CD14-positive monocyte (primary cell): ENCODE data around the gene CABCOCO1. TPM values are rescaled to one million over a fixed set of nuclear protein-coding genes. Genes with fewer than 3 reads are reported as not detected.

Experiments
- DNase-seq, 3 donors: peaks; one replicate each; pipeline ENCODE4 v3.0.0-alpha.2; 2011 to 2022
- H2AFZ ChIP-seq: 2 replicates; pipeline ENCODE4 v1.6.0; 2012; ENCODE audit warnings: mild to moderate bottlenecking, low read depth, low read length, inconsistent platforms; ENCODE audit not compliant: insufficient read depth, poor library complexity, severe bottlenecking
- H3K27ac ChIP-seq, 2 donors: 1 replicate in 1 of 2; 2 replicates in 1 of 2; pipeline ENCODE4 v1.5.1; 2012 to 2013; ENCODE audit warnings: low read length in 2 of 2, control low read depth in 1 of 2, inconsistent platforms in 1 of 2, low read depth in 1 of 2, mild to moderate bottlenecking in 1 of 2
- H3K27me3 ChIP-seq, 2 donors: one replicate each; pipeline versions ENCODE4 v1.6.0 to v1.6.1; 2011 to 2013; ENCODE audit warnings: low read length in 2 of 2; ENCODE audit not compliant: control insufficient read depth in 2 of 2, insufficient read depth in 2 of 2
- H3K36me3 ChIP-seq, 2 donors: replicated peaks in 1 of 2; 1 replicate in 1 of 2; 2 replicates in 1 of 2; pipeline versions ENCODE4 v1.5.1 to v1.6.1; 2012 to 2013; ENCODE audit warnings: low read length in 2 of 2, control low read depth in 1 of 2, inconsistent platforms in 1 of 2, mild to moderate bottlenecking in 1 of 2; ENCODE audit not compliant: insufficient read depth in 2 of 2, control insufficient read depth in 1 of 2
- H3K4me1 ChIP-seq, 2 donors: 1 replicate in 1 of 2; 2 replicates in 1 of 2; pipeline versions ENCODE4 v1.5.1 to v1.6.1; 2012 to 2013; ENCODE audit warnings: low read length in 2 of 2, control low read depth in 1 of 2, inconsistent platforms in 1 of 2, mild to moderate bottlenecking in 1 of 2, moderate library complexity in 1 of 2; ENCODE audit not compliant: insufficient read depth in 2 of 2, control insufficient read depth in 1 of 2
- H3K4me2 ChIP-seq: replicated peaks from 2 replicates; pipeline ENCODE3; 2012; ENCODE audit warnings: low read length, moderate library complexity, mild to moderate bottlenecking; ENCODE audit not compliant: poor library complexity, severe bottlenecking; ENCODE audit errors: extremely low read depth
- H3K4me3 ChIP-seq, 3 experiments: fragments of 200-600 bp in 1 of 3; sonication (generic) in 1 of 3; replicated peaks in 1 of 3; 1 replicate in 2 of 3; 2 replicates in 1 of 3; pipeline ENCODE4 v1.5.1; 2011 to 2013; ENCODE audit warnings: low read length in 3 of 3, mild to moderate bottlenecking in 3 of 3, control low read depth in 2 of 3, low read depth in 2 of 3, inconsistent platforms in 1 of 3, moderate library complexity in 1 of 3
- H3K79me2 ChIP-seq: 2 replicates; pipeline ENCODE4 v1.6.0; 2012; ENCODE audit warnings: mild to moderate bottlenecking, control low read depth, inconsistent platforms, low read length, moderate library complexity; ENCODE audit not compliant: insufficient read depth
- H3K9ac ChIP-seq: 2 replicates; pipeline ENCODE4 v1.6.0; 2017; ENCODE audit warnings: low read length, mild to moderate bottlenecking; ENCODE audit not compliant: insufficient read depth, poor library complexity, severe bottlenecking
- H3K9me3 ChIP-seq, 2 donors: replicated peaks in 1 of 2; 1 replicate in 1 of 2; 2 replicates in 1 of 2; pipeline versions ENCODE4 v1.5.1 to v1.6.1; 2012 to 2013; ENCODE audit warnings: low read length in 2 of 2, control low read depth in 1 of 2; ENCODE audit not compliant: control insufficient read depth in 1 of 2, insufficient read depth in 1 of 2
- H4K20me1 ChIP-seq: 2 replicates; pipeline ENCODE4 v1.6.0; 2012; ENCODE audit warnings: mild to moderate bottlenecking, low read length, control low read depth, moderate library complexity; ENCODE audit not compliant: insufficient read depth
- H3K27ac Mint-ChIP-seq, 7 donors: one replicate each; pipeline ENCODE4 v1.8.0; 2020; ENCODE audit warnings: mild to moderate bottlenecking in 7 of 7, mixed read lengths in 7 of 7, moderate library complexity in 6 of 7, inconsistent platforms in 2 of 7
- H3K27me3 Mint-ChIP-seq, 3 donors: one replicate each; pipeline ENCODE4 v1.8.0; 2021 to 2022; ENCODE audit warnings: low read depth in 3 of 3, mild to moderate bottlenecking in 3 of 3, mixed read lengths in 3 of 3, moderate library complexity in 3 of 3, inconsistent platforms in 1 of 3
- H3K36me3 Mint-ChIP-seq, 2 donors: one replicate each; pipeline ENCODE4 v1.8.0; 2020; ENCODE audit warnings: mixed read lengths in 2 of 2, inconsistent platforms in 1 of 2, mild to moderate bottlenecking in 1 of 2
- H3K4me1 Mint-ChIP-seq: one replicate; pipeline ENCODE4 v1.8.0; 2020; ENCODE audit warnings: mild to moderate bottlenecking, mixed read lengths
- H3K4me3 Mint-ChIP-seq, 2 donors: one replicate each; pipeline ENCODE4 v1.8.0; 2020; ENCODE audit warnings: mild to moderate bottlenecking in 2 of 2, mixed read lengths in 2 of 2, moderate library complexity in 1 of 2
- H3K9me3 Mint-ChIP-seq, 7 donors: one replicate each; pipeline ENCODE4 v1.8.0; 2020 to 2022; ENCODE audit warnings: mixed read lengths in 7 of 7, mild to moderate bottlenecking in 6 of 7, moderate library complexity in 6 of 7, inconsistent platforms in 2 of 7
- WGBS: methylation state at CpG from one replicate; pipeline ENCODE4 v1.1.5; 2013; ENCODE audit warnings: missing lambda C conversion rate; ENCODE audit not compliant: insufficient coverage; 5-methylcytosine and 5-hydroxymethylcytosine counted together
- intact Hi-C, 2 donors: fragments of 100-400 bp; cut with micrococcal nuclease; formaldehyde crosslinking; loops; one replicate each; pipeline versions ENCODE4 v1.15.0 to v1.15.1; 2023
- polyA plus RNA-seq, 3 donors: library from polyadenylated mRNA; depleted of rRNA in 1 of 3; unstranded in 2 of 3; stranded (reverse) in 1 of 3; fragments of 300-500 nt in 2 of 3; fragments of >200 nt in 1 of 3; fragmentation: Illumina TruSeq in 2 of 3; gene quantifications; 1 replicate in 2 of 3; 2 replicates in 1 of 3; pipeline ENCODE4 v1.2.3, GENCODE V29; 2012 to 2021
- TF ChIP-seq, protein P1 (sequence below): fragments of 200-600 bp; IDR thresholded peaks from one replicate; pipeline ENCODE4 v1.8.0; 2022; ENCODE audit warnings: antibody characterized with exemption, mild to moderate bottlenecking

CABCOCO1 gene
- polyA plus RNA-seq, 3 donors: not detected

- H3K27me3 Mint-ChIP-seq: peaks cover 0 to 1% (median 0%) of the 10 kb centered on the region in 3 donors
- intact Hi-C loops: no loop called here
- Histone ChIP-seq H4K20me1 (no peaks in the 10 kb centered on the region), H3K27me3 (no peaks in the 10 kb centered on the region), H3K4me3 (no peak overlapping the region), H3K4me2 (no peak overlapping the region), H3K79me2 (no peaks in the 10 kb centered on the region), H3K27ac (no peak overlapping the region), H3K4me1 (no peaks in the 10 kb centered on the region), H3K36me3 (no peaks in the 10 kb centered on the region), H3K9me3 (no peaks in the 10 kb centered on the region), H3K9ac (no peak overlapping the region), H2AFZ (no peak overlapping the region)
- no peak overlapping the region for H3K4me3 Mint-ChIP-seq
- DNase-seq: no peak
- no peaks in the 10 kb centered on the region for H3K4me1 Mint-ChIP-seq
- no peaks in the 10 kb centered on the region for H3K36me3 Mint-ChIP-seq
- WGBS: no CpG with 5 or more reads among the region's 2 CpGs
- peaks cover 0 to 2% (median 0%) of the 10 kb centered on the region in 7 donors for H3K9me3 Mint-ChIP-seq
- H3K27ac Mint-ChIP-seq: no peak overlapping the region
- TF ChIP-seq, protein P1, sequence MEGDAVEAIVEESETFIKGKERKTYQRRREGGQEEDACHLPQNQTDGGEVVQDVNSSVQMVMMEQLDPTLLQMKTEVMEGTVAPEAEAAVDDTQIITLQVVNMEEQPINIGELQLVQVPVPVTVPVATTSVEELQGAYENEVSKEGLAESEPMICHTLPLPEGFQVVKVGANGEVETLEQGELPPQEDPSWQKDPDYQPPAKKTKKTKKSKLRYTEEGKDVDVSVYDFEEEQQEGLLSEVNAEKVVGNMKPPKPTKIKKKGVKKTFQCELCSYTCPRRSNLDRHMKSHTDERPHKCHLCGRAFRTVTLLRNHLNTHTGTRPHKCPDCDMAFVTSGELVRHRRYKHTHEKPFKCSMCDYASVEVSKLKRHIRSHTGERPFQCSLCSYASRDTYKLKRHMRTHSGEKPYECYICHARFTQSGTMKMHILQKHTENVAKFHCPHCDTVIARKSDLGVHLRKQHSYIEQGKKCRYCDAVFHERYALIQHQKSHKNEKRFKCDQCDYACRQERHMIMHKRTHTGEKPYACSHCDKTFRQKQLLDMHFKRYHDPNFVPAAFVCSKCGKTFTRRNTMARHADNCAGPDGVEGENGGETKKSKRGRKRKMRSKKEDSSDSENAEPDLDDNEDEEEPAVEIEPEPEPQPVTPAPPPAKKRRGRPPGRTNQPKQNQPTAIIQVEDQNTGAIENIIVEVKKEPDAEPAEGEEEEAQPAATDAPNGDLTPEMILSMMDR: no peak
These were observed 66.9 kb downstream of the CABCOCO1 start for GRCh38 chr10:61729596-61729995.

DNA sequence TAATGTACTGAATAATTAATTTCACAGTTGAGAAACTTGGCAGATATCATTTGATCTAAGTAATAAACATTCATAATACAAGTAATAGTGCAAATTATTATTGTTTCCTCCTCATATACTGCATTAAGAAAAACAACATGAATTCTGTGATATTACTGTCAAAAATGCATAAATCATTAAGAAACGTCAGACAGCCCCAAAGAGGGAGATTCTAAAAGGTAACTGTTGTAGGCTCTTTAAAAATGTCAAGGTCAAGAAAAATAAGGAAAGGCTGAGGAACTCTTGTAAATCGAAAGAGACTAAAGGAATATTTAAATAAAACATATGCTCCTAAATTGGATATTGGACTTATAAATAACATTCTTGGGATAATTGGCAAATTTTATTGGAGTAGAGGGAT is 67.9 kb downstream of the CABCOCO1 start:
- Mint-ChIP-seq H3K27ac (no peak overlapping the region), H3K9me3 (peaks cover 0 to 2% (median 0%) of the 10 kb centered on the region in 7 donors), H3K36me3 (no peaks in the 10 kb centered on the region), H3K4me1 (no peaks in the 10 kb centered on the region), H3K27me3 (peaks cover 0 to 1% (median 0%) of the 10 kb centered on the region in 3 donors), H3K4me3 (no peak overlapping the region)
- Histone ChIP-seq H3K36me3 (no peaks in the 10 kb centered on the region), H3K4me1 (no peaks in the 10 kb centered on the region), H3K9ac (no peak overlapping the region), H3K27me3 (no peaks in the 10 kb centered on the region), H3K27ac (no peak overlapping the region), H3K79me2 (no peaks in the 10 kb centered on the region), H3K4me3 (no peak overlapping the region), H2AFZ (no peak overlapping the region), H3K4me2 (no peak overlapping the region), H3K9me3 (no peaks in the 10 kb centered on the region), H4K20me1 (no peaks in the 10 kb centered on the region)
- TF ChIP-seq, protein P1: no peak
- WGBS: no CpG with 5 or more reads among the region's 2 CpGs
- no peak for DNase-seq
- intact Hi-C loops: no loop called here
